ENCODE data around the gene GARIN5B.

GARIN5B gene

GRCh38 chr19:55373993-55374757 is 11.1 kb upstream of the GARIN5B start:
- peaks cover 53% of the 10 kb centered on the region for H3K27me3 ChIP-seq (ENCODE audit: control insufficient read depth, insufficient read depth, low read length)
- H3K36me3 ChIP-seq (ENCODE audit: control insufficient read depth, low read depth, low read length): no peaks in the 10 kb centered on the region
- H3K4me1 ChIP-seq (ENCODE audit: control insufficient read depth, low read depth, low read length): peaks cover 25% of the 10 kb centered on the region
- no peak overlapping the region for H3K9ac ChIP-seq (ENCODE audit: low read length)
- H3K27ac ChIP-seq (ENCODE audit: low read length): no peak overlapping the region
- H3K4me3 ChIP-seq (ENCODE audit: low read length): no peak overlapping the region
- H3K9me3 ChIP-seq (ENCODE audit: control insufficient read depth, low read depth, low read length): no peaks in the 10 kb centered on the region

- H3K4me1 ChIP-seq (ENCODE audit: control insufficient read depth, low read depth, low read length): peaks cover 25% of the 10 kb centered on the region
- H3K4me3 ChIP-seq (ENCODE audit: low read length): no peak overlapping the region
- H3K27ac ChIP-seq (ENCODE audit: low read length): no peak overlapping the region
- no peaks in the 10 kb centered on the region for H3K36me3 ChIP-seq (ENCODE audit: control insufficient read depth, low read depth, low read length)
- H3K27me3 ChIP-seq (ENCODE audit: control insufficient read depth, insufficient read depth, low read length): peaks cover 53% of the 10 kb centered on the region
- H3K9me3 ChIP-seq (ENCODE audit: control insufficient read depth, low read depth, low read length): no peaks in the 10 kb centered on the region
- no peak overlapping the region for H3K9ac ChIP-seq (ENCODE audit: low read length)
Observed at GRCh38 chr19:55373306-55373992, 10.4 kb upstream of the GARIN5B start.

GRCh38 chr19:55372316-55373081 is 9.4 kb upstream of the GARIN5B start:
- peaks cover 19% of the 10 kb centered on the region for H3K4me1 ChIP-seq (ENCODE audit: control insufficient read depth, low read depth, low read length)
- H3K27me3 ChIP-seq (ENCODE audit: control insufficient read depth, insufficient read depth, low read length): peaks cover 53% of the 10 kb centered on the region
- no peaks in the 10 kb centered on the region for H3K36me3 ChIP-seq (ENCODE audit: control insufficient read depth, low read depth, low read length)
- H3K4me3 ChIP-seq (ENCODE audit: low read length): no peak overlapping the region
- H3K9ac ChIP-seq (ENCODE audit: low read length): no peak overlapping the region
- H3K9me3 ChIP-seq (ENCODE audit: control insufficient read depth, low read depth, low read length): no peaks in the 10 kb centered on the region
- H3K27ac ChIP-seq (ENCODE audit: low read length): no peak overlapping the region

- H3K27ac ChIP-seq (ENCODE audit: low read length): no peak within 1 kb of the TSS
- peak within 1 kb of the TSS; percentile 54 for H3K4me3 ChIP-seq (ENCODE audit: low read length)
- no peak within 1 kb of the TSS for H3K9ac ChIP-seq (ENCODE audit: low read length)
- H3K9me3 ChIP-seq (ENCODE audit: control insufficient read depth, low read depth, low read length): no peaks in the 10 kb centered on the region
- peaks cover 46% of the 10 kb centered on the region for H3K27me3 ChIP-seq (ENCODE audit: control insufficient read depth, insufficient read depth, low read length)
- H3K4me1 ChIP-seq (ENCODE audit: control insufficient read depth, low read depth, low read length): peaks cover 8% of the 10 kb centered on the region
- H3K36me3 ChIP-seq (ENCODE audit: control insufficient read depth, low read depth, low read length): no peaks in the 10 kb centered on the region
Observed at GRCh38 chr19:55370305-55370988, 7.4 kb upstream of the GARIN5B start, which contains the start of gene IL11. TSS of gene IL11 (minus strand) at chr19:55370463. CDS start at chr19:55370310, 153 bp downstream.

- Histone ChIP-seq H3K4me1 (ENCODE audit: control insufficient read depth, low read depth, low read length) (peaks cover 8% of the 10 kb centered on the region), H3K9me3 (ENCODE audit: control insufficient read depth, low read depth, low read length) (no peaks in the 10 kb centered on the region), H3K4me3 (ENCODE audit: low read length) (peak overlapping the region; percentile 54), H3K27me3 (ENCODE audit: control insufficient read depth, insufficient read depth, low read length) (peaks cover 46% of the 10 kb centered on the region), H3K27ac (ENCODE audit: low read length) (no peak overlapping the region), H3K9ac (ENCODE audit: low read length) (no peak overlapping the region), H3K36me3 (ENCODE audit: control insufficient read depth, low read depth, low read length) (no peaks in the 10 kb centered on the region)
Observed at GRCh38 chr19:55369653-55370304, 6.7 kb upstream of the GARIN5B start.

GRCh38 chr19:55368701-55369563 is 5.9 kb upstream of the GARIN5B start:
- Histone ChIP-seq H3K4me1 (ENCODE audit: control insufficient read depth, low read depth, low read length) (peaks cover 4% of the 10 kb centered on the region), H3K9me3 (ENCODE audit: control insufficient read depth, low read depth, low read length) (no peaks in the 10 kb centered on the region), H3K9ac (ENCODE audit: low read length) (no peak overlapping the region), H3K27me3 (ENCODE audit: control insufficient read depth, insufficient read depth, low read length) (peaks cover 47% of the 10 kb centered on the region), H3K27ac (ENCODE audit: low read length) (no peak overlapping the region), H3K4me3 (ENCODE audit: low read length) (peak overlapping the region; percentile 40), H3K36me3 (ENCODE audit: control insufficient read depth, low read depth, low read length) (no peaks in the 10 kb centered on the region)

GRCh38 chr19:55368106-55368505 is 5.0 kb upstream of the GARIN5B start:
- Histone ChIP-seq H3K4me1 (ENCODE audit: control insufficient read depth, low read depth, low read length) (peaks cover under 1% of the 10 kb centered on the region), H3K27me3 (ENCODE audit: control insufficient read depth, insufficient read depth, low read length) (peaks cover 49% of the 10 kb centered on the region), H3K27ac (ENCODE audit: low read length) (no peak overlapping the region), H3K9ac (ENCODE audit: low read length) (no peak overlapping the region), H3K9me3 (ENCODE audit: control insufficient read depth, low read depth, low read length) (no peaks in the 10 kb centered on the region), H3K36me3 (ENCODE audit: control insufficient read depth, low read depth, low read length) (no peaks in the 10 kb centered on the region), H3K4me3 (ENCODE audit: low read length) (no peak overlapping the region)

GRCh38 chr19:55366790-55367189 is 3.7 kb upstream of the GARIN5B start:
- Histone ChIP-seq H3K27me3 (ENCODE audit: control insufficient read depth, insufficient read depth, low read length) (peaks cover 38% of the 10 kb centered on the region), H3K4me3 (ENCODE audit: low read length) (no peak overlapping the region), H3K9me3 (ENCODE audit: control insufficient read depth, low read depth, low read length) (no peaks in the 10 kb centered on the region), H3K27ac (ENCODE audit: low read length) (no peak overlapping the region), H3K9ac (ENCODE audit: low read length) (no peak overlapping the region), H3K4me1 (ENCODE audit: control insufficient read depth, low read depth, low read length) (peaks cover 4% of the 10 kb centered on the region), H3K36me3 (ENCODE audit: control insufficient read depth, low read depth, low read length) (no peaks in the 10 kb centered on the region)

GRCh38 chr19:55365964-55366363 is 2.9 kb upstream of the GARIN5B start:
- Histone ChIP-seq H3K27ac (ENCODE audit: low read length) (no peak overlapping the region), H3K36me3 (ENCODE audit: control insufficient read depth, low read depth, low read length) (no peaks in the 10 kb centered on the region), H3K4me1 (ENCODE audit: control insufficient read depth, low read depth, low read length) (peaks cover 4% of the 10 kb centered on the region)

GRCh38 chr19:55365245-55365644 is 2.2 kb upstream of the GARIN5B start:
- peaks cover 4% of the 10 kb centered on the region for H3K4me1 ChIP-seq (ENCODE audit: control insufficient read depth, low read depth, low read length)
- no peak overlapping the region for H3K4me3 ChIP-seq (ENCODE audit: low read length)
- no peak overlapping the region for H3K9ac ChIP-seq (ENCODE audit: low read length)
- H3K27ac ChIP-seq (ENCODE audit: low read length): no peak overlapping the region
- H3K9me3 ChIP-seq (ENCODE audit: control insufficient read depth, low read depth, low read length): no peaks in the 10 kb centered on the region
- H3K27me3 ChIP-seq (ENCODE audit: control insufficient read depth, insufficient read depth, low read length): peaks cover 24% of the 10 kb centered on the region
- H3K36me3 ChIP-seq (ENCODE audit: control insufficient read depth, low read depth, low read length): no peaks in the 10 kb centered on the region

More at GRCh38 chr19:55365964-55366363, 2.9 kb upstream of the GARIN5B start:
- H3K4me3 ChIP-seq (ENCODE audit: low read length): no peak overlapping the region
- no peaks in the 10 kb centered on the region for H3K9me3 ChIP-seq (ENCODE audit: control insufficient read depth, low read depth, low read length)
- H3K27me3 ChIP-seq (ENCODE audit: control insufficient read depth, insufficient read depth, low read length): peaks cover 30% of the 10 kb centered on the region
- no peak overlapping the region for H3K9ac ChIP-seq (ENCODE audit: low read length)
